GM19240 (cell line): ENCODE data around the gene POLR2F.
"Not testable (repeated sequence)": the region's sequence is repeated elsewhere in the genome, so short reads cannot be mapped to it uniquely, and the experiment has no call there.

Experiments
- DNase-seq: peaks from one replicate; pipeline ENCODE4 v3.0.0; 2011; ENCODE audit warnings: low spot score; ENCODE audit not compliant: insufficient read length

Gene POLR2F

DNA sequence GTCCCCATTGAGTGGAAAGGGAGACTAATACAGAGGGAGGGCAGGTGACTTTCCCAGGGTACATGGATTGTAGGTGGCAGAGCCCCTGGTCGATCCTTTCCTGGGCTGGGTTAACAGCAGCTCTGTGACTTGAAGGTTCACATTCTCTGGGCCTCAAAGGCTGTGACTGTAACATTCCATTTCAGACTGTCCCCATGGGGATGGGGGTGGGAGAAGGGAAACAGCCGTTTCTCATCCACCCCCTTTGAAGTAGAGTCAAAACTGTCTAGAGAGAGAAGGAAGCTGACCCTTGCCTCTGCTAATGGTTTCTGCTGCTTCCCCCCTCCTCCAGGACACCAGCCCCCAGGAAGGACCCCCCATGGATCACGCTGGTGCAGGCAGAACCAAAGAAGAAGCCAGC, 28.2 kb upstream of the POLR2F start:
- DNase-seq: no peak

DNA sequence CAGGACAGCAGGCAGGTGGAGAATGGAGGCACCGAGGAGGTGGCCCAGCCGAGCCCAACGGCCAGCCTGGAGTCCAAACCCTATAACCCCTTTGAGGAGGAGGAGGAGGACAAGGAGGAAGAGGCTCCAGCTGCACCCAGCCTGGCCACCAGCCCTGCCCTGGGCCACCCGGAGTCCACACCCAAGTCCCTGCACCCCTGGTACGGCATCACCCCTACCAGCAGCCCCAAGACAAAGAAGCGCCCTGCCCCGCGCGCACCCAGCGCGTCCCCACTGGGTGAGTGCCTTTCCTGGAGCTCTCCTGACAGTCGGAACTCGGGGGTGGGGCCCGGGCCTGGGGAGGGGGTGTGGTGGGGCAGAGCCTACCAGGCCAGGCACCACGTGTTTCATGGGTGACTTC, 27.7 kb upstream of the POLR2F start:
- no peak for DNase-seq

DNA sequence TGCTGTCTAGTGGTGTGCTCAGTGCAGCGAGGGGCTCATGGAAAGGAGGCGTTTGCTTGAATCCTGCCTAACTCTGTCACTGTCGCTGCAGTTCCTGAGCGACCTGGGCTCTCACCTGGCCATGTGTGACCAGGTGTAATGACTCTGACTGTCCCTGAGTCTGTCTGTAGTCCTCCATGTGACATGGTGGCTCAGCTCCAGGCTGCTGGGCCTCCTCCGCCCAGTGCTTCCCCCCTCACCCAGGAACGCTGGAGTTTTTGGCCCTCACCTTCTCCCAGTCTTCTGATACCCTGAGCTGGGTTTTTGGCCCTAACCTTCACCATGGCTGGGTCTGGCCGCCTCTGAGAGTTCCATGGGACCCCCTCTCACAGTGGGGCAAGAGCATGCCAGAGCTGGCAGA, 27.1 kb upstream of the POLR2F start:
- no peak for DNase-seq

DNA sequence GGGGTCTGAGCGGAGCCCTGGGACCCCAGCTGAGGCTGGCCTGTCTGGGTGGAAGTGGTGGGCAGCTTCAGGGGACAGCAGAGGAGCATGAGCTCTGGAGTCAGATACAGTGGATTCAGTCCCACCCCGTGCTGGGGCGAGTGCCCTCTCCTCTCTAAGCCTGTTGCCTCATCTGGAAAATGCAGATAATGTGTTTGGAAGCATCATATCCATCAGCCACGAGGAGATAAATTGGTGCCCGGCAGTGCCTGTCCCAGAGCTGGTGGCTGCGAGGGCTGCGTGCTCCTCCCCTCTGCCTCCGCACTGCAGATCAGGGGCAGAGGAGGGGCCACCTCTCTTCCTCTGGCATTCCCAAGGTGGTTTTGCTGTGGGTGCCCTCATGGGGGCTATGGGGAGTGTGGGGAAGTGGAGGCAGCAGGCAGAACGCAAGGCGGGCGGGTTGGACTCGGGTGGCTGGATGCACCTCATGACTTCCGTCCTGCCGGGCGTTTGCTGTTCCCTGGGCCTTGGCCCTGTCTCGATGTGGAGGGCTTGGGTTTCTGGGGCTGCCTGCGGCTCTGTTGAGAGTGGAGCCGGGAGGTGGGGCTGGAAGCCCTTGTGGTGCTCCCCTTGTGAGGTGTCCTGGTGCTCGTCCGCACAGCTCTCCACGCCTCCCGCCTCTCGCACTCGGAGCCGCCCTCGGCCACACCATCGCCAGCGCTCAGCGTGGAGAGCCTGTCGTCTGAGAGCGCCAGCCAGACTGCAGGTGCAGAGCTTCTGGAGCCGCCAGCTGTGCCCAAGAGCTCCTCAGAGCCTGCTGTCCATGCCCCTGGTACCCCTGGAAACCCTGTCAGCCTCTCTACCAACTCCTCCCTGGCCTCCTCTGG, 26.5 kb upstream of the POLR2F start:
- no peak for DNase-seq

DNA sequence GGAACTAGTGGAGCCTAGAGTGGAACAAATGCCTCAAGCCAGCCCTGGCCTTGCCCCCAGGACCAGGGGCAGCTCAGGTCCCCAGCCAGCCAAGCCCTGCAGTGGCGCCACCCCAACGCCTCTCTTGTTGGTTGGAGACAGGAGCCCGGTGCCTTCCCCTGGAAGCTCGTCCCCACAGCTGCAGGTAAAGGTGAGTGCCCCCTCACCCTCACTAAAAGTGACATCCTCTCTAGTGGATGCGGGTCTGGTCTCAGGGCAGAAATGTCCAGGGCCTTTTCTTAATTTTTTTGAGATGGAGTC, 25.9 kb upstream of the POLR2F start:
- no peak for DNase-seq

DNA sequence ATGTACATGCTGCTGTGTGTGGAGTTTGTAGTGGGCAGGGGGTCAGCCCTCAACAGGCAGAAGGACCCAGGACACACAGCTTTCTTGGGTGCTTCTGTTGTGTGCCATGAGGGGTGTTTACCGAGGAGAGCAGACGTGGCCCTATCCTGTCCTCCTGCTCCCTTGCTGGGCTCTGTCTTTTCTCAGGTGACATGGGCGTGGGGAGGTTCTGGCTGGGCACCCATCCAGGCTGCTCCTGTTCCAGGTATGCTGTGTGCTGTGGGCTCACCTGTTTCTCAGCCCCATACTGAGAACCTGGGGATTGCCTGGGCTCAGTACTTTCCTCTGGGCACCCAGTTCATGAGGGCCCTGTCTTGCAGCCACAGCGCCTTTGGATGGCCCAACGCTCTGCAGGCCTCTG, 24.1 kb upstream of the POLR2F start:
- no peak for DNase-seq

DNA sequence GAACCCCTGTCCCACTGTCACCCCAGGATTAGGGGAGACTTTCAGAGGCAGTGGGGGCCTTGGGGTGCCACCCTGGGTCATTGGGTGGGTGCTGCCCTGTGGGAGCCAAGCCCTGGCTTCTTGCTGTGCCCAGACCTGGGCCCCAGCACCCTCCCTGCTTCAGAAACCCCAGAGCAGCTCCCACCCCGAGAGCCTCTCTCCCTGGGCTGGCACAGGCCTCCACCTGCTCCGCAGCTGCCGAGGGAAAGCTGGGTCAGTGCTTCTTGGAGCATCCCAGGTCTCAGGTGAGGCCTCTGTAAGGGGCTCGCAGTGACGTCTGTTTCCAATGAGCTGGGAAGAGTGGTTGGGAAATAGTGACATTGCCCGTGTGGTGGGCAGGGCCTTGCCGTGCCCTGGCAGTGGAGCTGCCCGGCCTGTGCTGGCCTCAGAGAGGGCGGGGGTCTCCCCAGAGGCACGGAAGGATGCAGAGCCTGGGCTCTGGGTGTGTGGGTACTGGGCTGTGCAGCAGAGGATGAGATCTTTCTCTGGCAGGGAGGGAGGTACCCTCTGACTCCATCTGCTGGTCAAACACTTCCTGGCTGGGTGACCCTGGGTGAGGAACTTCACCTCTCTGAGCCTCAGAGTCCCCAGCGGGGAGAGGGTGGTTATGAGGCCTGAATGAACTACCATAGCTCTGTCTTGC, 23.1 kb upstream of the POLR2F start:
- DNase-seq: peak; percentile 31

DNA sequence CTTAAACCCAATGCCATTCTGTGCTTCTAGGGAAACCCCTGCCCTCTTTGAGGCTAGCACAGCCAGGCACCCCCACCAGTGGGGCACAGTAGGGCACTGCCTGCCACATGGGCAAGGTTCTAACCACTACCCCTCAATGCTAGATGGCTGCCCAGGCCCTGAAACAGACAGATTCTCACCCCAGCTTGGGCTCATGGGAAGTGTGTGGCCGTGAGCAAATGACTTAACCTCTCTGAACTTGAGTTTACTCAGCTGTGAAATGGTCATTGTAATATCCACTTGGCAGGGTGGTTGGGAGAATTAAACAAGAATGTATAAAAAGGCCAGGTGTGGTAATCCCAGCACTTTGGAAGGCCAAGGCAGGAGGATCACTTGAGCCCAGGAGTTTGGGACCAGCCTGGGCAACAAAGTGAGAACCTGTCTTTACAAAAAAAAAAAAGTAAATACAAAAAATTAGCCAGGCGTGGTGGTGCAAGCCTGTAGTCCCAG, 22.5 kb upstream of the POLR2F start:
- DNase-seq: no peak

DNA sequence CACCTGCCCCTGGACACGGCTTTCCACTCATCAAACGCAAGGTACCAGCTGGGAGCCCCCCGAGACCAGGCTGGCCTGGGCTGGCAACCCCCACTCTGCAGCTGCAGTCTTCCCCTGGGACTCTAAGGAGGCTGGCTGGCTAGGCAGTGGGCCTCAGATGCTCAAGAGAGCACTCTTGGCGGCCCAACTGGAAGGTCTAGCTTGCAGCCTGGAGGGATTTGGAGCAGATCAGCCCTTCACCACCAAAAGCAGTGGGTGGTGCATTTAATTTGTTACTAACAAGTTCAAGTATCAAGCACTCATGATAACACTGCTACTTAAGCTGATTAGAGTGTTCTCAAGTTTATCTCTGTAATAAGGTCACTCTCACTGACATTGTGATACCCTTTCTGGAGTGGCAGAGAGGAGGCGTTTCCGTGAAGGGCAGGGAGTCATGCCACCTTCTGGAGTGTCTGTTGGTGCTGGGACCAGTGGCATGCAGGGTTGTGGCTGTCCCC, 21.6 kb upstream of the POLR2F start:
- no peak for DNase-seq

DNA sequence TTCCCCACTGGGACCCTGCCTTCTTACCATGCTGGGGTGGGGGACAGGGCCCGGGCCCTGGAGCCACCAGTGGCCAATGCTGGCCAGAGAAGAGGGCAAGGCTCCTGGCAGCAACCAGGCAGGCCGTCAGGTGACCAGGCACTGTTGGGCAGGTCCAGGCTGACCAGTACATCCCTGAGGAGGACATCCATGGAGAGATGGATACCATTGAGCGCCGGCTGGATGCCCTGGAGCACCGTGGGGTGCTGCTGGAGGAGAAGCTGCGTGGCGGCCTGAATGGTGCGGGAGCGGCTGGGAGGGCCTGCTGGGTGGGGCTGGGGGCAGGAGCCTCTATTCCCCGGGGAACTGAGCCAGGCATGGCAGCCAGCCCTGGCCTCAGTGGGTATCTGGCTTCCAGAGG, 21.1 kb upstream of the POLR2F start:
- DNase-seq: no peak

DNA sequence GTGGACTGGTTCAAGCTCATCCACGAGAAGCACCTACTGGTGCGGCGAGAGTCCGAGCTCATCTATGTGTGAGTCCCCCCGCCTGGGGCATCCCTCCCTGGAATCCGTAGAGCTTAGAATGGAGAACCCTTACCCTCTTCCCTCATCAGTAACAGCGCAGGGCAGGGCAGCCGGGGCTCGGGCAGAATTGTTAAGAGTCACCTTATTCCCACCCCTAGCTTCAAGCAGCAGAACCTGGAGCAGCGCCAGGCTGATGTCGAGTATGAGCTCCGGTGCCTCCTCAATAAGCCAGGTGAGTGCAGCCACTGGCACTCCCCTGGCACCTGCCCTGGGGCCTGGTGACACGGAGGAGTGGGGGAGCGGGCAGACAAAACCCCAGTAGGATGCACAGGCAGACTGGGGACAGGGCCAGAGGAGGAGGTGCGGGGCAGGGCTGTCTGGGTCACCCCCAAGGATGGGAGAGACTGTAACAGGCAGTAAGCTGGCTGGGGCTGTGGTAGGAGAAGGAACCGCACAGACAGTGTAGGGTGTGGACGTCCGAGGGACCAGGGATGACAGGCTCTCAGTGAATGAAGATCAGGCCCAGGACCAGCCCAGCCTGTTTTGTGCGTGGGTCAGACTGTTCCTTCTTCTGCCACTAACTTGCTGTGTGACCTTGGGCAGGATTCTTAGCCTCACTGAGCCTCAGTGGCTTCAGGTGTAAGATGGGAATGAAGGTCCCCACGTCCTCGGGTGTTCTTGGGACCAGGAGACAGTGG, 20.5 kb upstream of the POLR2F start:
- DNase-seq: no peak

DNA sequence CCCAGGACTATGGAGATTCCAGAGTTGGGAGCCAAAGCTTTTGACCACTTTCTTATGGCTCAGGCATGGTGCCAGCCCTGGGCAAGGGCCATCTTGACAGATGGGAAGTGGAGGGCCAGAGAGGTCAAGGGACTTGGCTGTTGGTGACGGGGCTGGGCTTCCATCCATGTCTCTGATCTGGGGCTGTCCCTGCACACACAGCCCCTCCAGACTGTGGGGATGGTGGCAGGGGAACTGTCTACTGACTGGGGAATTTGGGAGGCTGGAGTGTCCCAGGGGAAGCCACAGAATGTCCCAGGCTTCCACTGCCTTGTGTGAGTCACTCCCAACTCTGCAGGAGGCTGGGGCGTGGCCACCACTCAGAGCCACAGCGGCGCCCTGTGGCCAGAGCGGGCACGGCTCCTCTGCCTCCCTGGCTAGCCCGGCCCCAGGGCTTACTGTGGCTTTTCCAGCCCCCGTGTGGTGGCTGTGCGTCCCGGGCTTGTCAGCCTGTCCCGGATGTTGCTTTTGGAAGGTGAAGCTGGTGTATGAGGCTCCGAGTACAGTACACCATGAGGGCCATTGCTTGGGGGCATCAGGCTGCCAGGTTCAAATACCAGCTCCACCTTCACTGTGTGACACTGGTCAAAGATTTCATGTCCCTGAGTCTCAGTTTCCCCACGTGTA, 19.7 kb upstream of the POLR2F start:
- DNase-seq: peak; percentile 93

DNA sequence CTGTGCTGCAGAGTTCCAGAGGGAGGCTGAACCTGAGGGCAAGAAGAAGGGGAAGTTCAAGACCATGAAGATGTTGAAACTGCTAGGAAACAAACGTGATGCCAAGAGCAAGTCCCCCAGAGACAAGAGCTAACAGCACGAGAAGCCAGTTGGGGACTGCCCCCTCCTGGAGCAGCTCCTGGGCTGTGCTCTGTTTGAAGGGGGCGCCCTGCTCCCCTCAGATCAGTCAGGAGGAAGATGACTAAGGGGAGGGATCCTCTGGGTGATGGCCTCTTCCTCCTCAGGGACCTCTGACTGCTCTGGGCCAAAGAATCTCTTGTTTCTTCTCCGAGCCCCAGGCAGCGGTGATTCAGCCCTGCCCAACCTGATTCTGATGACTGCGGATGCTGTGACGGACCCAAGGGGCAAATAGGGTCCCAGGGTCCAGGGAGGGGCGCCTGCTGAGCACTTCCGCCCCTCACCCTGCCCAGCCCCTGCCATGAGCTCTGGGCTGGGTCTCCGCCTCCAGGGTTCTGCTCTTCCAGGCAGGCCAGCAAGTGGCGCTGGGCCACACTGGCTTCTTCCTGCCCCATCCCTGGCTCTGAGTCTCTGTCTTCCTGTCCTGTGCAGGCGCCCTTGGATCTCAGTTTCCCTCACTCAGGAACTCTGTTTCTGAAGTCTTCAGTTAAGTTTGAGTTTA, 12.7 kb upstream of the POLR2F start:
- no peak for DNase-seq

DNA sequence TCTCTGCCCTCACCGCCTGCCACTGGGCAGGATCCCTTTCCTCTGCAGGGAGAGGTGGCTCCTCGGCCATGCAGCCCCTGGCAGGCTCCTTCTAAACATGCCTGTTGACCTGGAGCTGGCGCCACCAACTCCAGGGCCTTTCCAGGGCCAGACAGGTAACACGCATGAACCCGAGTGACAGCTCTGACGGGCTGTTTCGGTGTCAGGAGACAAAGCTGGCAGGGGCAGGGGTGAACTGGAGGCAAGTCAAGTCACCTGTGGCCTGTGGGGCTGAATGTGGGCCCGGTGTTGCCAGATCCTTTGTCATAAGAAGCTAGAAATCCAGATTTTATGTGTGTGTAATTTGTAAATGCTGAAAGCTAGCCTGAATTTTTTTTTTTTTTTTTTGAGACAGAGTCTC, 11.4 kb upstream of the POLR2F start:
- DNase-seq: no peak

DNA sequence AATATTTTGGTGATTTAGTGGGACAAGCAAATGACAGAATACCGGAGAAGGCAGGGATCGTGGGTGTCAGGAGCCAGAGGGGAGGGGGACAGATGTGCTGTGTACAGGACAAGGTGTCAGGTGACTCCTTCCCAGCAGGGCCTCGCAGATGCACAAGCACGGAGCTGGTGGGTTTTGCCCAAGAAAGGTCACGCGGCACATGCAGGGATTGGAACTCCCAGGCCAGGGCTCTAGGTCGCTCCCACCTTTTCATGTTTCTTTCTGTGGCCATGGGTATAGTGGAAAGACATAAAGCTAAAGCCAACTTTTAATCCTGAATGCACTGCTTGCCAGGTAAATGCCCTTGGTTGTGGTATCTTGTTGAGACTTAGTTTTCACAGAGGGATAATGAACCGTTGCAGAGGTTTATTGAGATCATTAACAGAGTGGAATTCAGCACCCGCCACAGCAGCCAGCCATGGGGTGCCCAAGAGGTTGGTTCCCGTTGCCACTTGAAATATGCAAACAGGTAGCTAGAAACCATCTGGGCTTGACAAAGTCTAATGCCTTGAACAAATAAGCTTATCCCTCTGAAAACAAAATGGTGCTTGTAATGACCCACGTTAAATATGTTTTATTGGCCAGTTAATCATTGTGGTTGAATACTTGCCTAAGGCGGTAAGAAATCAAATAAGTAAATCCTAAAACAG, 10.2 kb upstream of the POLR2F start:
- no peak for DNase-seq

DNA sequence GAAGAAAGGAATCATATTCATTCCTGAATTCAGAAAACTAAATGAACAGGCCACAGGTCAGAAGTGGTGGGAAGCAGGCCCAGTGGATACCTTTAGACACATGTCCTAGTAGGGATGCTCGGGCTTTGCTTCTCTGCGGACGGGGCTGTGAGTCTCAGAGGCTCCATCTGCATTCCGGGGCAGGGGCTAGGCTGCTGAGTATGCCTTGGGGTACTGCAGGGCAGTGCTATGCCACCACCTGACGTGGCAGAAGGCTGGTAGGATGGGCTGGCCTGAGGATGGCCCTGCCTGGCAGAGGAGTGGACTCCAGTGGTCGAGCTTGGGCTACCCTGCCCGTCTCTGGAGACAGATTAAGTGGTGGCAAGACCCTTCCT, 9.7 kb upstream of the POLR2F start:
- no peak for DNase-seq

DNA sequence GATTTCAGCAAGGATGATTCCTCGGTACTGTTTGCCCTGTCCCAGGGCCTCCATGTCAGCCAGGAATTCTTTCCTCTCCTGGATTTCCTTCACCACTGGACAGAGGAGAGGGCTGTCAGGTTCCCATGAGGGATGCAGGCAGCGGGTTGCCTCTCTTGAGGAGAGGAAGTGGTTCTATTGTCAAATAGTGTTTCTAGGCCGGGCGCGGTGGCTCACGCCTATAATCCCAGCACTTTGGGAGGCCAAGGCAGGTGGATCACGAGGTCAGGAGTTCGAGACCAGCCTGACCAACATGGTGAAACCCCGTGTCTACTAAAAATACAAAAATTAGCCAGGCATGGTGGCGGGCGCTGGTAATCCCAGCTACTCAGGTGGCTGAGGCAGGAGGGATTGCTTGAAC, 9.1 kb upstream of the POLR2F start:
- DNase-seq: not testable (repeated sequence)

DNA sequence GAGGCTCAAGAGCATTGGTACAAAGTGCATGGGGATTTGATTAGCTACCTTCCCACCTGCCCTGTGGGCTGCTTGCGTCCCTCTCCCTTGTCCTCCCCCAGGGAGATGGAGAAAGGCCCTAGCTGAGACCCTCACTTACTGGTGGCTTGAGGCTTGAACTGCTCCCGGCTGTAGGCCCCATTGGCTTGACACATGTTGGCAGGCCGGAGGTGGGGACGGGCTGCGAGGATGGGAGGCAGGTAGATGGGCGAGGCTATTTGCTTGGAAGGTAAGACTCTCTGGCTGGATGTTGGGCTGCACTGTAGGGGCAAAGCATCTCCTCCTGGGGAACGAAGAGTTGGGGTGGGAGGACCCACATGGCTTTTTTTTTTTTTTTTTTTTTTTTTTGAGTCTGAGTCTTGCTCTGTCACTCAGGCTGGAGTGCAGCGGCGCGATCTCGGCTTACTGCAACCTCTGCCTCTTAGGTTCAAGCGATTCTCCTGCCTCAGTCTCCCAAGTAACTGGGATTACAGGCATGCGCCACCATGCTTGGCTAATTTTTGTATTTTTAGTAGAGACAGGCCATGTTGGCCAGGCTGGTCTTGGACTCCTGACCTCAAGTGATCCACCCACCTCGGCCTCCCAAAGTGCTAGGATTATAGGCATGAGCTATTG, 6.2 kb upstream of the POLR2F start:
- DNase-seq: not testable (repeated sequence)

DNA sequence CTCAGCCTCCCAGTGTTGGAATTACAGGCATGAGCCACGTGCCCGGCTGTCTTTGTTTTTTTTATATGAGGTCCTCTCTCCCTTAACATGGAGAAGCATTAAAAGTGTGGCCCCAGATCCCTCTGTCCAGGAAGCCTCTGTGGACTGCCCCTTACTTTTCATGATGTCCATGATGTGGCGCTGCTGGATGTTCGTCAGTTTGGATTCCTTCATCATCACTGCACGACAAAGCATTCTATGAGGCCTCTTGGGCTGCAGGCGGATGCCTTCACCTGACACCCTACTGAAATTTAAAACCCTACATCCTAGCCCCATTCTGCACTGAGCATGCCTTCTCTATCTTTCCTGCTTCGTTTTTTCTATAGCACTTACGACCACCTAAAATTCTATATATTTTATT, 2.2 kb upstream of the POLR2F start:
- DNase-seq: no peak

DNA sequence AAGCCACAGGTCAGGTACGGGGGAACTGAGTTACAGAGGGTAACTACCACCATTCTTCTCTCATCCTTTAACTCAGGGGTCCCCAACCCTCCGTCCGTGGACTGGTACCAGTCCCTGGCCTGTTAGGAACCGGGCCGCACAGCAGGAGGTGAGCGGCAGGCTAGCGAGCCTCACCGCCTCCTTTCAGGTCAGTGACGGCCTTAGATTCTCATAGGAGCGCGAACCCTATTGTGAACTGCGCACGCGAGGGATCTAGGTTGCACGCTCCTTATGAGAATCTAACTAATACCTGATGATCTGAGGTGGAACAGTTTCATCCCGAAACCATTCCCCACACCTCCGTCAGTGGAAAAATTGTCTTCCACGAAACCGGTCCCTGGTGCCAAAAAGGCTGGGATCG, 870 bp upstream of the POLR2F start:
- not testable (repeated sequence) for DNase-seq
